ENCODE measurements around the gene LIPC.

LIPC gene

GRCh38 chr15:58427987-58428386 is 3.8 kb upstream of the LIPC start:
- H3K79me2 ChIP-seq (ENCODE audit: insufficient read depth, low read length), result no peaks in the 10 kb centered on the region
- H3K4me3 ChIP-seq (ENCODE audit: insufficient read depth, low read length, poor library complexity, severe bottlenecking), result no peak overlapping the region
- no peaks in the 10 kb centered on the region for H3K36me3 ChIP-seq (ENCODE audit: low read length)
- no peak overlapping the region for H3K4me2 ChIP-seq (ENCODE audit: low read depth, low read length, poor library complexity, severe bottlenecking)
- H2AFZ ChIP-seq (ENCODE audit: low read depth, low read length, severe bottlenecking), result no peak overlapping the region
- no peak overlapping the region for H3K27ac ChIP-seq (ENCODE audit: low read depth, low read length)
- TF ChIP-seq EZH2phosphoT487 (conservative IDR thresholded peaks at IDR 0.05; ENCODE audit: low read length), result no peak
- TF ChIP-seq, protein P1, sequence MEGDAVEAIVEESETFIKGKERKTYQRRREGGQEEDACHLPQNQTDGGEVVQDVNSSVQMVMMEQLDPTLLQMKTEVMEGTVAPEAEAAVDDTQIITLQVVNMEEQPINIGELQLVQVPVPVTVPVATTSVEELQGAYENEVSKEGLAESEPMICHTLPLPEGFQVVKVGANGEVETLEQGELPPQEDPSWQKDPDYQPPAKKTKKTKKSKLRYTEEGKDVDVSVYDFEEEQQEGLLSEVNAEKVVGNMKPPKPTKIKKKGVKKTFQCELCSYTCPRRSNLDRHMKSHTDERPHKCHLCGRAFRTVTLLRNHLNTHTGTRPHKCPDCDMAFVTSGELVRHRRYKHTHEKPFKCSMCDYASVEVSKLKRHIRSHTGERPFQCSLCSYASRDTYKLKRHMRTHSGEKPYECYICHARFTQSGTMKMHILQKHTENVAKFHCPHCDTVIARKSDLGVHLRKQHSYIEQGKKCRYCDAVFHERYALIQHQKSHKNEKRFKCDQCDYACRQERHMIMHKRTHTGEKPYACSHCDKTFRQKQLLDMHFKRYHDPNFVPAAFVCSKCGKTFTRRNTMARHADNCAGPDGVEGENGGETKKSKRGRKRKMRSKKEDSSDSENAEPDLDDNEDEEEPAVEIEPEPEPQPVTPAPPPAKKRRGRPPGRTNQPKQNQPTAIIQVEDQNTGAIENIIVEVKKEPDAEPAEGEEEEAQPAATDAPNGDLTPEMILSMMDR (IDR thresholded peaks at IDR 0.05; ENCODE audit: insufficient read depth, low read length, poor library complexity, severe bottlenecking), result no peak
- no peak overlapping the region for H3K9ac ChIP-seq (ENCODE audit: low read length)
- H4K20me1 ChIP-seq (ENCODE audit: low read depth, low read length), result no peaks in the 10 kb centered on the region
- H3K9me3 ChIP-seq (ENCODE audit: insufficient read depth, low read length), result no peaks in the 10 kb centered on the region
- peaks cover 3% of the 10 kb centered on the region; the same call in 1 of the 2 replicates for H3K27me3 ChIP-seq (ENCODE audit: low read length)
- no peaks in the 10 kb centered on the region for H3K9me2 ChIP-seq (replicated peaks; ENCODE audit: insufficient read depth, low read length)
- H3F3A ChIP-seq (ENCODE audit: insufficient read depth), result no peaks in the 10 kb centered on the region

GRCh38 chr15:58430224-58430787 is 1.5 kb upstream of the LIPC start:
- H4K20me1 ChIP-seq (ENCODE audit: low read depth, low read length), result no peaks in the 10 kb centered on the region
- no peak overlapping the region for H3K4me3 ChIP-seq (ENCODE audit: insufficient read depth, low read length, poor library complexity, severe bottlenecking)
- no peak overlapping the region for H3K4me2 ChIP-seq (ENCODE audit: low read depth, low read length, poor library complexity, severe bottlenecking)
- no peaks in the 10 kb centered on the region for H3F3A ChIP-seq (ENCODE audit: insufficient read depth)
- TF ChIP-seq EZH2phosphoT487 (conservative IDR thresholded peaks at IDR 0.05; ENCODE audit: low read length), result no peak
- TF ChIP-seq, protein P1 (IDR thresholded peaks at IDR 0.05; ENCODE audit: insufficient read depth, low read length, poor library complexity, severe bottlenecking), result no peak
- no peaks in the 10 kb centered on the region for H3K79me2 ChIP-seq (ENCODE audit: insufficient read depth, low read length)
- no peak overlapping the region for H3K27ac ChIP-seq (ENCODE audit: low read depth, low read length)
- H3K9me2 ChIP-seq (replicated peaks; ENCODE audit: insufficient read depth, low read length), result no peaks in the 10 kb centered on the region
- H3K36me3 ChIP-seq (ENCODE audit: low read length), result no peaks in the 10 kb centered on the region
- no peak overlapping the region for H2AFZ ChIP-seq (ENCODE audit: low read depth, low read length, severe bottlenecking)
- no peaks in the 10 kb centered on the region for H3K9me3 ChIP-seq (ENCODE audit: insufficient read depth, low read length)
- no peak overlapping the region for H3K9ac ChIP-seq (ENCODE audit: low read length)
- peaks cover 3% of the 10 kb centered on the region; the same call in 1 of the 2 replicates for H3K27me3 ChIP-seq (ENCODE audit: low read length)

- H2AFZ ChIP-seq (ENCODE audit: low read depth, low read length, severe bottlenecking), result no peak overlapping the region
- TF ChIP-seq EZH2phosphoT487 (conservative IDR thresholded peaks at IDR 0.05; ENCODE audit: low read length), result no peak
- TF ChIP-seq, protein P1 (IDR thresholded peaks at IDR 0.05; ENCODE audit: insufficient read depth, low read length, poor library complexity, severe bottlenecking), result no peak
- H3K9me3 ChIP-seq (ENCODE audit: insufficient read depth, low read length), result no peaks in the 10 kb centered on the region
- no peaks in the 10 kb centered on the region for H3F3A ChIP-seq (ENCODE audit: insufficient read depth)
- H3K4me3 ChIP-seq (ENCODE audit: insufficient read depth, low read length, poor library complexity, severe bottlenecking), result no peak overlapping the region
- no peaks in the 10 kb centered on the region for H3K9me2 ChIP-seq (replicated peaks; ENCODE audit: insufficient read depth, low read length)
- no peaks in the 10 kb centered on the region for H3K79me2 ChIP-seq (ENCODE audit: insufficient read depth, low read length)
- H3K36me3 ChIP-seq (ENCODE audit: low read length), result no peaks in the 10 kb centered on the region
- no peak overlapping the region for H3K27ac ChIP-seq (ENCODE audit: low read depth, low read length)
- H3K4me2 ChIP-seq (ENCODE audit: low read depth, low read length, poor library complexity, severe bottlenecking), result no peak overlapping the region
- peaks cover 3% of the 10 kb centered on the region; the same call in 1 of the 2 replicates for H3K27me3 ChIP-seq (ENCODE audit: low read length)
- H3K9ac ChIP-seq (ENCODE audit: low read length), result no peak overlapping the region
- no peaks in the 10 kb centered on the region for H4K20me1 ChIP-seq (ENCODE audit: low read depth, low read length)
These were observed 610 bp downstream of the LIPC start for GRCh38 chr15:58432401-58432800.
